HL-60 (cell line): Measurements from ENCODE around the gene E2F4.

ENCODE experiments used
- CTCF ChIP-seq: IDR thresholded peaks from one replicate; pipeline ENCODE4 v1.5.1; 2011; ENCODE audit warnings: low read length, control low read depth, inconsistent platforms; ENCODE audit not compliant: insufficient read depth
- REST ChIP-seq: IDR thresholded peaks from 2 replicates; pipeline ENCODE4 v1.6.1; 2012; ENCODE audit warnings: low read depth; ENCODE audit not compliant: insufficient replicate concordance

- TF ChIP-seq CTCF = no peak
- no peak for TF ChIP-seq REST
These were observed 29.3 kb upstream of the E2F4 start for GRCh38 chr16:67162506-67163163.
